Upper lobe of left lung (tissue), 4 donors: ENCODE measurements around the gene CNOT10.

Source experiments
- POLR2A ChIP-seq, 4 donors: fragments of 450-650 bp; IDR thresholded peaks; one replicate each; pipeline ENCODE4 v1.5.1; 2016 to 2017; ENCODE audit warnings: antibody characterized with exemption in 4 of 4, mild to moderate bottlenecking in 2 of 4
- TF ChIP-seq, protein P1 (sequence below), 6 experiments: fragments of 450-650 bp in 4 of 6; fragments of 200-600 bp in 2 of 6; sonication (generic) in 2 of 6; IDR thresholded peaks; one replicate each; pipeline ENCODE4 v1.5.1; 2016 to 2019; ENCODE audit warnings: antibody characterized with exemption in 6 of 6

DNA sequence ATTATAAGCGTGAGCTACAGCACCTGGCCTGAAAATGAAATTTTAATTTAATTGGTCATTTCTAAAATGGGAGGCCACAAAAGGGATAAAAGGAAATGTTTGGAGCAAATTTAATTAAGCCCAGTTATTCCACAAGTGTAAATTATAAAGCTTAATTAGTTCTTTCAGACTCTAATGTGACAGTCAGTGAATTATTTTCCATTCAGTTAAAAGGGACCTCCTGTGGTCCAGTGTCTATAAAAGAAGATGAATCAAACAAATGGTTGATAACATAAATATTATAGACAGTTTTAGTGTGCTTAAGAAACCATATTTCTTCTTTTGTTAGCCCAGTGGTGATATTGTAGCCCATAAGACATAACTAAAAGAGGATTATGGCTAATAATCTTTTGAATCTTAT lies 66.4 kb downstream of the CNOT10 start:
- TF ChIP-seq, protein P1, sequence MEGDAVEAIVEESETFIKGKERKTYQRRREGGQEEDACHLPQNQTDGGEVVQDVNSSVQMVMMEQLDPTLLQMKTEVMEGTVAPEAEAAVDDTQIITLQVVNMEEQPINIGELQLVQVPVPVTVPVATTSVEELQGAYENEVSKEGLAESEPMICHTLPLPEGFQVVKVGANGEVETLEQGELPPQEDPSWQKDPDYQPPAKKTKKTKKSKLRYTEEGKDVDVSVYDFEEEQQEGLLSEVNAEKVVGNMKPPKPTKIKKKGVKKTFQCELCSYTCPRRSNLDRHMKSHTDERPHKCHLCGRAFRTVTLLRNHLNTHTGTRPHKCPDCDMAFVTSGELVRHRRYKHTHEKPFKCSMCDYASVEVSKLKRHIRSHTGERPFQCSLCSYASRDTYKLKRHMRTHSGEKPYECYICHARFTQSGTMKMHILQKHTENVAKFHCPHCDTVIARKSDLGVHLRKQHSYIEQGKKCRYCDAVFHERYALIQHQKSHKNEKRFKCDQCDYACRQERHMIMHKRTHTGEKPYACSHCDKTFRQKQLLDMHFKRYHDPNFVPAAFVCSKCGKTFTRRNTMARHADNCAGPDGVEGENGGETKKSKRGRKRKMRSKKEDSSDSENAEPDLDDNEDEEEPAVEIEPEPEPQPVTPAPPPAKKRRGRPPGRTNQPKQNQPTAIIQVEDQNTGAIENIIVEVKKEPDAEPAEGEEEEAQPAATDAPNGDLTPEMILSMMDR (IDR thresholded peaks at IDR 0.05), result no peak
- TF ChIP-seq POLR2A (IDR thresholded peaks at IDR 0.05), result no peak
